ENCODE data around the gene ACVR1C. TPM values are rescaled to one million over a fixed set of nuclear protein-coding genes. Genes with fewer than 3 reads are reported as not detected.

The ACVR1C gene
- total and polyA plus RNA-seq, 2 of the 4 experiments (the other 2 are of a cell fraction) = 0.07 to 0.18 TPM

- no peaks in the 10 kb centered on the region for H3K79me1 ChIP-seq (ENCODE audit: low read depth in 1 of 2, low read length in 2 of 2)
- H2AFZ ChIP-seq (replicated peaks; ENCODE audit: low read length, poor library complexity) = no peak overlapping the region
- 83% methylated on average over 2 of the region's 7 CpGs; no CpG with 5 or more reads in 1 of the 2 experiments for WGBS, 2 experiments (ENCODE audit: extremely low coverage in 2 of 2, insufficient read length in 1 of 2)
- H3K9me3 ChIP-seq (ENCODE audit: control insufficient read depth, insufficient read depth, low read length) = no peaks in the 10 kb centered on the region
- no TSS peak for BruUV-seq (replicated peaks)
- H3K14ac ChIP-seq (replicated peaks; ENCODE audit: low read depth, low read length) = no peak overlapping the region
- H2BK15ac ChIP-seq (ENCODE audit: low read depth, low read length) = no peak overlapping the region
- no peak for DNase-seq
- H3K56ac ChIP-seq (ENCODE audit: extremely low read depth, insufficient read depth, low read length) = no peak overlapping the region
- no peak overlapping the region for H2AK5ac ChIP-seq (ENCODE audit: low read depth, low read length)
- no peaks in the 10 kb centered on the region for H3K27me3 ChIP-seq (ENCODE audit: control insufficient read depth, insufficient read depth, low read length)
- in situ Hi-C loops (cut with MboI; ENCODE audit: low sequenced_read_pairs) (loop anchor here (25.0 kb wide), 1 partner anchor 283 kb away; no protein-coding TSS in a partner anchor), intact Hi-C loops (cut with micrococcal nuclease) (no loop called here), dilution Hi-C loops (cut with HindIII; ENCODE audit: low sequenced_read_pairs, unreplicated experiment) (no loop called here)
- no peak overlapping the region for H3K27ac ChIP-seq (ENCODE audit: insufficient read depth, low read length)
- H2BK120ac ChIP-seq (ENCODE audit: low read depth, low read length) = no peak overlapping the region
- TF ChIP-seq BHLHE40 (IDR thresholded peaks at IDR 0.05; ENCODE audit: low read depth, low read length) (no peak), MXI1 (IDR thresholded peaks at IDR 0.05; ENCODE audit: borderline replicate concordance, low read depth, low read length) (no peak), CEBPB (IDR thresholded peaks at IDR 0.05; ENCODE audit: low read depth, low read length) (no peak), ELK1 (IDR thresholded peaks at IDR 0.05; ENCODE audit: borderline replicate concordance, low read depth, low read length) (no peak), MAFK (IDR thresholded peaks at IDR 0.05; ENCODE audit: low read depth, low read length) (no peak), MAZ (IDR thresholded peaks at IDR 0.05; ENCODE audit: borderline replicate concordance, low read depth, low read length) (no peak), CTCF (conservative IDR thresholded peaks at IDR 0.05; ENCODE audit: low read depth, low read length) (no peak), CHD1 (IDR thresholded peaks at IDR 0.05; ENCODE audit: low read depth, low read length) (no peak), RAD21 (IDR thresholded peaks at IDR 0.05; ENCODE audit: low read length) (no peak), RFX5 (IDR thresholded peaks at IDR 0.05; ENCODE audit: low read depth, low read length) (no peak)
- no peak overlapping the region for H4K5ac ChIP-seq (ENCODE audit: low read depth, low read length)
- ChIA-PET CTCF (no interaction called here), POLR2A (ENCODE audit: unreplicated experiment) (no interaction called here)
- H2AK9ac ChIP-seq (replicated peaks; ENCODE audit: low read depth, low read length, poor library complexity) = no peak overlapping the region
- no peak overlapping the region for H4K8ac ChIP-seq (ENCODE audit: low read depth in 2 of 2, low read length in 2 of 2)
- no peak overlapping the region for H3K23ac ChIP-seq (ENCODE audit: low read depth, low read length)
- no peak overlapping the region for H3K9ac ChIP-seq (ENCODE audit: low read depth, low read length)
- H4K20me1 ChIP-seq (ENCODE audit: insufficient read depth, low read length) = no peaks in the 10 kb centered on the region
- no peak overlapping the region for H2BK20ac ChIP-seq (ENCODE audit: low read depth, low read length)
- ATAC-seq (ENCODE audit: low read depth) = no peak
- H2BK5ac ChIP-seq (ENCODE audit: low read depth, low read length, poor library complexity, severe bottlenecking) = no peak overlapping the region
- no peaks in the 10 kb centered on the region for H3K36me3 ChIP-seq (ENCODE audit: control insufficient read depth, insufficient read depth, low read length)
- no peak overlapping the region for H3K4me2 ChIP-seq (ENCODE audit: low read depth, low read length)
- H3K4me3 ChIP-seq (ENCODE audit: insufficient read depth, low read depth, low read length) = no peak overlapping the region
- no peaks in the 10 kb centered on the region for H3K9me1 ChIP-seq (ENCODE audit: insufficient read depth, low read length)
- no peaks in the 10 kb centered on the region for H3K4me1 ChIP-seq (ENCODE audit: control insufficient read depth, insufficient read depth, low read length)
- H4K91ac ChIP-seq (ENCODE audit: insufficient read depth, low read depth, low read length) = no peak overlapping the region
- no peak overlapping the region for H3K18ac ChIP-seq (ENCODE audit: low read depth, low read length)
- H3K4ac ChIP-seq (ENCODE audit: low read depth, low read length) = no peak overlapping the region
Observed at GRCh38 chr2:157479081-157480027, 149.3 kb downstream of the ACVR1C start.

Measured in IMR-90 (cell line).